CD4-positive, alpha-beta memory T cell (primary cell): ENCODE results near the gene ATOSA. TPM values are rescaled to one million over a fixed set of nuclear protein-coding genes. Genes with fewer than 3 reads are reported as not detected.
A peak's percentile ranks its signal among the peaks of the same experiment; 100 is the strongest.

Source experiments
- CTCF ChIA-PET: fragments of 350-600 bp; sonication (Branson Sonifier 250); formaldehyde crosslinking; loops from one replicate; lab custom pipeline; 2021; ENCODE audit warnings: inconsistent platforms; ENCODE audit not compliant: partially characterized antibody; lab: Charles Lee
- POLR2A ChIA-PET: fragments of 350-600 bp; sonication (Branson Sonifier 250); formaldehyde crosslinking; loops from one replicate; lab custom pipeline; 2021; ENCODE audit not compliant: partially characterized antibody; lab: Charles Lee
- DNase-seq, 5 donors: peaks; one replicate each; pipeline versions ENCODE4 v3.0.0 to v3.0.0-alpha.2; 2020 to 2022; ENCODE audit warnings: mixed read lengths in 1 of 5
- H3K27ac ChIP-seq: one replicate; pipeline ENCODE4 v1.7.0; 2013; ENCODE audit warnings: low read depth, low read length
- H3K27me3 ChIP-seq: 2 replicates; pipeline ENCODE4 v1.7.0; 2013; ENCODE audit warnings: mild to moderate bottlenecking, low read length, moderate library complexity; ENCODE audit not compliant: insufficient read depth
- H3K36me3 ChIP-seq: 2 replicates; pipeline ENCODE4 v1.7.0; 2013; ENCODE audit warnings: mild to moderate bottlenecking, low read length, moderate library complexity; ENCODE audit not compliant: insufficient read depth
- H3K4me1 ChIP-seq: 2 replicates; pipeline ENCODE4 v1.7.0; 2013; ENCODE audit warnings: mild to moderate bottlenecking, low read length, moderate library complexity; ENCODE audit not compliant: insufficient read depth
- H3K4me3 ChIP-seq, 2 donors: one replicate each; pipeline ENCODE4 v1.7.0; 2013; ENCODE audit warnings: low read length in 2 of 2, mild to moderate bottlenecking in 1 of 2
- H3K9me3 ChIP-seq, 2 donors: one replicate each; pipeline ENCODE4 v1.7.0; 2013; ENCODE audit warnings: low read length in 2 of 2, control low read depth in 1 of 2; ENCODE audit not compliant: control insufficient read depth in 1 of 2
- H3K27ac Mint-ChIP-seq, 7 donors: one replicate each; pipeline ENCODE4 v1.8.0; 2020 to 2021; ENCODE audit warnings: mixed read lengths in 7 of 7, mild to moderate bottlenecking in 6 of 7, inconsistent platforms in 3 of 7, moderate library complexity in 3 of 7
- H3K27me3 Mint-ChIP-seq, 2 donors: one replicate each; pipeline ENCODE4 v1.8.0; 2020 to 2021; ENCODE audit warnings: mixed read lengths in 2 of 2
- H3K36me3 Mint-ChIP-seq, 2 donors: one replicate each; pipeline ENCODE4 v1.8.0; 2020 to 2021; ENCODE audit warnings: mixed read lengths in 2 of 2, inconsistent platforms in 1 of 2, mild to moderate bottlenecking in 1 of 2
- H3K4me1 Mint-ChIP-seq, 4 donors: one replicate each; pipeline ENCODE4 v1.8.0; 2020 to 2021; ENCODE audit warnings: mixed read lengths in 4 of 4, mild to moderate bottlenecking in 1 of 4
- H3K4me3 Mint-ChIP-seq, 8 donors: one replicate each; pipeline ENCODE4 v1.8.0; 2020 to 2021; ENCODE audit warnings: mixed read lengths in 8 of 8, mild to moderate bottlenecking in 7 of 8, moderate library complexity in 6 of 8, inconsistent platforms in 3 of 8
- H3K9me3 Mint-ChIP-seq, 8 donors: one replicate each; pipeline ENCODE4 v1.8.0; 2020 to 2021; ENCODE audit warnings: mixed read lengths in 8 of 8, mild to moderate bottlenecking in 5 of 8, inconsistent platforms in 3 of 8, moderate library complexity in 1 of 8
- intact Hi-C: fragments of 100-400 bp; cut with micrococcal nuclease; formaldehyde crosslinking; loops from one replicate; pipeline ENCODE4 v1.15.1; 2023
- polyA plus RNA-seq, 2 donors: library from polyadenylated mRNA; unstranded; fragments of 300-500 nt; fragmentation: Illumina TruSeq; gene quantifications; one replicate each; pipeline ENCODE4 v1.2.3, GENCODE V29; 2021
- total RNA-seq, 2 experiments: library from RNA; stranded (reverse); gene quantifications; one replicate each; pipeline ENCODE4 v1.2.3, GENCODE V29; 2021

ATOSA gene
- total and polyA plus RNA-seq, 4 experiments from 2014 or later, result 12.7 to 97.1 (median 54.7) TPM

GRCh38 chr15:52702390-52702789, 23.2 kb upstream of the ATOSA start:
- Mint-ChIP-seq H3K27me3 (peaks cover 0 to 4% of the 10 kb centered on the region in 2 donors), H3K27ac (no peak overlapping the region)

DNA sequence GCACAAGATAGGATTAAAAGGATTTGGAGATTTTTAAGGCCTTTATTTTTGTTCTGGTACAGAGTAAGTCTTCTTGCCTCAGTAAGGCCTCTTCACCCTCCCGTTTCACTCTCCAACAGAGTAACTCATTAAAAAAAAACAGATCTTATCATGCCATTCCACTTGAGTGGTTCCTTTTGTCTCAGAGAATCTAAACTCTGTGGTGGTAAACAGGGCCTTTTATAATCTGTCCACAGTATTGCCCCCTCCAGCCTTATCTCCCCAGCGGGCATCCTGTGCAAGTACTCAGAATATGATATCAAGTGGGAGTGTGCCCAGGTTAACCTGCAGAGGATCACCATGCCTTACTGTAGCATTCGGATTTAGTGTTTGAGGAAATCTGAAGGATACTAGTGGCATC, 20.3 kb upstream of the ATOSA start:
- no peaks in the 10 kb centered on the region for H3K36me3 ChIP-seq
- no peaks in the 10 kb centered on the region for H3K4me1 Mint-ChIP-seq
- H3K9me3 ChIP-seq, result no peaks in the 10 kb centered on the region
- peaks cover 0 to 11% of the 10 kb centered on the region in 2 donors for H3K27me3 Mint-ChIP-seq
- no peaks in the 10 kb centered on the region for H3K36me3 Mint-ChIP-seq
- CTCF ChIA-PET, result no interaction called here
- no peaks in the 10 kb centered on the region for H3K27me3 ChIP-seq
- no peaks in the 10 kb centered on the region for H3K4me1 ChIP-seq
- no peak for DNase-seq
- peaks cover 0 to 2% (median 0%) of the 10 kb centered on the region in 8 donors for H3K9me3 Mint-ChIP-seq
- no peak overlapping the region for H3K4me3 ChIP-seq
- POLR2A ChIA-PET, result no interaction called here
- no peak overlapping the region for H3K27ac Mint-ChIP-seq
- intact Hi-C loops, result no loop called here
- no peak overlapping the region for H3K4me3 Mint-ChIP-seq
- H3K27ac ChIP-seq, result no peak overlapping the region

More at GRCh38 chr15:52702390-52702789, 23.2 kb upstream of the ATOSA start:
- CTCF ChIA-PET, result no interaction called here
- Mint-ChIP-seq H3K4me1 (no peaks in the 10 kb centered on the region), H3K36me3 (no peaks in the 10 kb centered on the region), H3K4me3 (no peak overlapping the region), H3K9me3 (peaks cover 0 to 2% (median 0%) of the 10 kb centered on the region in 8 donors)
- H3K27ac ChIP-seq, result no peak overlapping the region
- no peak overlapping the region for H3K4me3 ChIP-seq
- POLR2A ChIA-PET, result no interaction called here
- no peaks in the 10 kb centered on the region for H3K4me1 ChIP-seq
- H3K36me3 ChIP-seq, result no peaks in the 10 kb centered on the region
- H3K9me3 ChIP-seq, result no peaks in the 10 kb centered on the region
- intact Hi-C loops, result no loop called here
- no peaks in the 10 kb centered on the region for H3K27me3 ChIP-seq
- DNase-seq, result no peak

DNA sequence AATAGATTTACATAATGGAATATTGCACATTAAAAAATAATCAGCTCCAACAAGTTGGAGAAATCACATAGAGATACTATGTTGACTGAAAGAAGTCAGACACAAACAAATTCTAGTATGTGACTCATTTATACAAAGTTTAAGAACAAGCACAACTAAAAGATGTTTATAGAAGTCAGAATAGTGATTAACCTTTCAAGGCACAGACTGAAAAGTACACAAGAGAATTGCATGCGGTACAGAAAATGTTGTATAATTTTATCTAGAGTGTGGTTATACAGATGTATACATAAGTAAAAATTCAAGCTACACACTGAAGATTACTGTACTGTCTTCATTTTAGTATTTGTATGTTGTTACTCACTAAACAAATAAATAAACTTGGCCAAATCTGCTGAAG, 19.3 kb upstream of the ATOSA start:
- Mint-ChIP-seq H3K27ac (no peak overlapping the region), H3K27me3 (peaks cover 2 to 11% of the 10 kb centered on the region in 2 donors), H3K36me3 (no peaks in the 10 kb centered on the region), H3K4me1 (no peaks in the 10 kb centered on the region), H3K4me3 (no peak overlapping the region), H3K9me3 (no peaks in the 10 kb centered on the region)
- Histone ChIP-seq H3K27me3 (no peaks in the 10 kb centered on the region), H3K4me3 (no peak overlapping the region), H3K4me1 (no peaks in the 10 kb centered on the region), H3K36me3 (no peaks in the 10 kb centered on the region), H3K9me3 (no peaks in the 10 kb centered on the region), H3K27ac (no peak overlapping the region)
- ChIA-PET CTCF (no interaction called here), POLR2A (no interaction called here)
- DNase-seq, result no peak
- intact Hi-C loops, result no loop called here

DNA sequence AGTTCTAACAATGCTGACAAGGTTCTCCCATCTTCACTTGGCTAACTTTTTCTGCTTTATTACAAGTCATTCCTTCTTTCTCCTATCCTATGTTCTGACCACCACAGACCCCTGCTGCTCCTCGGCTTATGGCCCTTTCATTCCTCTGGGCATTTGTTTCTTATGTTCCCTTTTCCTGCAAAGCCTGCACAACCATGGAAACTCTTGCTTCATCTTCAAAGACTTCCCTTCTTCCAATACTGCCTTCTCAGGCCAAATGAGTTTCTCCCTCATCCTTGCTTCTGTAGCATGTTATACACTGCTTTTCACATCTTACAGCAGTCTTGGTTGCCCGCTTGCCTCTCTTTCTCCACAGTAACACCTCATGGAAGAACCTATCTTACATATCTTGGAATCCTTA, 17.9 kb upstream of the ATOSA start:
- no peaks in the 10 kb centered on the region for H3K4me1 ChIP-seq
- CTCF ChIA-PET, result no interaction called here
- H3K36me3 Mint-ChIP-seq, result no peaks in the 10 kb centered on the region
- intact Hi-C loops, result no loop called here
- no peaks in the 10 kb centered on the region for H3K9me3 Mint-ChIP-seq
- H3K27ac Mint-ChIP-seq, result no peak overlapping the region
- H3K36me3 ChIP-seq, result no peaks in the 10 kb centered on the region
- no peak for DNase-seq
- no peak overlapping the region for H3K4me3 ChIP-seq
- POLR2A ChIA-PET, result no interaction called here
- no peak overlapping the region for H3K4me3 Mint-ChIP-seq
- H3K9me3 ChIP-seq, result no peaks in the 10 kb centered on the region
- H3K27me3 ChIP-seq, result no peaks in the 10 kb centered on the region
- H3K4me1 Mint-ChIP-seq, result no peaks in the 10 kb centered on the region
- peaks cover 2 to 11% of the 10 kb centered on the region in 2 donors for H3K27me3 Mint-ChIP-seq
- no peak overlapping the region for H3K27ac ChIP-seq

- H3K27me3 ChIP-seq, result no peaks in the 10 kb centered on the region
- DNase-seq, result no peak
- no peaks in the 10 kb centered on the region for H3K9me3 Mint-ChIP-seq
- CTCF ChIA-PET, result no interaction called here
- no peak overlapping the region for H3K27ac ChIP-seq
- H3K4me1 Mint-ChIP-seq, result no peaks in the 10 kb centered on the region
- H3K36me3 Mint-ChIP-seq, result no peaks in the 10 kb centered on the region
- H3K27ac Mint-ChIP-seq, result peak overlapping the region in 1 of 7 donors; percentile 2
- no peak overlapping the region for H3K4me3 ChIP-seq
- peaks cover 2 to 11% of the 10 kb centered on the region in 2 donors for H3K27me3 Mint-ChIP-seq
- H3K4me3 Mint-ChIP-seq, result no peak overlapping the region
- H3K36me3 ChIP-seq, result no peaks in the 10 kb centered on the region
- POLR2A ChIA-PET, result interaction anchor here (0.9 kb wide), 1 partner anchor 16 kb away, joined by 4 read pairs; the partner anchor contains the start of gene ATOSA
- H3K4me1 ChIP-seq, result no peaks in the 10 kb centered on the region
- intact Hi-C loops, result no loop called here
- H3K9me3 ChIP-seq, result no peaks in the 10 kb centered on the region
Observed at GRCh38 chr15:52695154-52695553, 16.0 kb upstream of the ATOSA start.

GRCh38 chr15:52689562-52689961, 10.4 kb upstream of the ATOSA start:
- peaks cover 0 to 1% (median 0%) of the 10 kb centered on the region in 8 donors for H3K9me3 Mint-ChIP-seq
- Histone ChIP-seq H3K27ac (no peak overlapping the region), H3K4me1 (no peaks in the 10 kb centered on the region), H3K36me3 (no peaks in the 10 kb centered on the region), H3K9me3 (no peaks in the 10 kb centered on the region), H3K27me3 (no peaks in the 10 kb centered on the region), H3K4me3 (no peak overlapping the region)
- POLR2A ChIA-PET, result no interaction called here
- no peak overlapping the region for H3K4me3 Mint-ChIP-seq
- peaks cover 0 to 1% (median 0%) of the 10 kb centered on the region in 4 donors for H3K4me1 Mint-ChIP-seq
- intact Hi-C loops, result no loop called here
- DNase-seq, result no peak
- peak overlapping the region in 1 of 7 donors; percentile 18 for H3K27ac Mint-ChIP-seq
- no peaks in the 10 kb centered on the region for H3K36me3 Mint-ChIP-seq
- peaks cover 0 to 2% of the 10 kb centered on the region in 2 donors for H3K27me3 Mint-ChIP-seq
- CTCF ChIA-PET, result interaction anchor here (1.4 kb wide), 1 partner anchor 10 kb away, joined by 4 read pairs; the partner anchor contains the start of gene ATOSA

GRCh38 chr15:52683580-52683979, 4.4 kb upstream of the ATOSA start:
- Mint-ChIP-seq H3K9me3 (peaks cover 0 to 4% (median 0%) of the 10 kb centered on the region in 8 donors), H3K4me1 (peaks cover 18 to 45% (median 22%) of the 10 kb centered on the region in 4 donors), H3K27ac (peak overlapping the region; percentile 65 to 90 (median 83)), H3K4me3 (peak overlapping the region in 7 of 8 donors; percentile 8 to 63 (median 42)), H3K27me3 (no peaks in the 10 kb centered on the region), H3K36me3 (peaks cover 0 to 7% of the 10 kb centered on the region in 2 donors)
- Histone ChIP-seq H3K36me3 (no peaks in the 10 kb centered on the region), H3K4me1 (peaks cover 29% of the 10 kb centered on the region), H3K27ac (no peak overlapping the region), H3K9me3 (no peaks in the 10 kb centered on the region), H3K4me3 (no peak overlapping the region), H3K27me3 (no peaks in the 10 kb centered on the region)
- peak in 1 of 5 donors; percentile 3 for DNase-seq
- ChIA-PET POLR2A (interaction anchor here (0.8 to 4.1 kb wide), 5 partner anchors 8 to 48 kb away, joined by 3 to 22 read pairs (median 4); no protein-coding TSS in a partner anchor), CTCF (interaction anchor here (6.6 kb wide), 1 partner anchor 49 kb away, joined by 62 read pairs; no protein-coding TSS in a partner anchor)
- intact Hi-C loops, result no loop called here
